EH (cell line): ENCODE data around the gene SNX32.

Experiments used
- DNase-seq: peaks from one replicate; pipeline ENCODE4 v3.0.0-alpha.2; 2015; ENCODE audit warnings: low read depth

The SNX32 gene

GRCh38 chr11:65857500-65857852 lies 23.7 kb downstream of the SNX32 start:
- DNase-seq, result no peak

DNA sequence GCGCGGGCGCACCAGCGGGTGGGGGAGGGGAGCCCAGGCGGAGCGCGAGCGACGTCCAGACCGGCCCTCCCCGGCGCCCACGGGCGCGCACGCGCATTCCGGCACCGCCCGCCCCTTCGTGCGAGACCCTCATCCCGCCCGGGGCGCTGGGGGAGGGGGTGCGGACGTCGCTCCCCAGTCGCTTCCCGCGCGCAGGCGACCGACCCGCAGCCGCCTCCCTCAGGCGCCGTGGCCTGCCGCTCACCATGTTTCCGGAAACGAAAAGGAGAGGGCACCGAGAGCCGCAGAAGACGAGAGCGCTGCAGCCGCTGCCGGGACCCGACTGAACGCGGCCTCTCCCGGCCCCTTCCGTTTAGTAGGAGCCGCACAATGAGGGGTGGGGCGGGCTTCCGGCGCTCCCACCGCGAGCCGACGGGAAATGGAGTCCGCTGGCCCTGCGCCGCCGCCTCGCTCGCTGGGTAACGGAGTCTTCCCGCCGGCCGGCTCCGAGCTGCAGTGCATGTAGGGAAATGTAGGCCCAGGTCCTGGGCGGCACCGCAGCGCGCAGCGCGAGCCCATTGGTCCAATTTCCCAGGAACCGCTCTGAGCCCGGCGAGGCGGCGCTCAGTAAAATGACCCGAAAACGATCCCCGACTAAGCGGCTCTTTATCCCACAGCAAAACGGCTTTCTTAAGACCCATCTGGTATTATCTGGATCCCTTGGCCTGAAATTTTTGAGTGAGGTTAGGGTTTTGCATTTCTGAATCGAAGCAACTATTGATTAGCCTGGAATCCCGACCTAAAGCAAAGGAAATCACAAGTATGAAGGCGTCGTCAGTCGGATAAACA lies 24.3 kb downstream of the SNX32 start, which contains the start of gene CFL1:
Gene CFL1, minus strand, starts transcription at position 328 of the 828 bp plus-strand sequence. Its CDS starts 81 bp downstream, at position 247.
- peak; percentile 99 for DNase-seq

DNA sequence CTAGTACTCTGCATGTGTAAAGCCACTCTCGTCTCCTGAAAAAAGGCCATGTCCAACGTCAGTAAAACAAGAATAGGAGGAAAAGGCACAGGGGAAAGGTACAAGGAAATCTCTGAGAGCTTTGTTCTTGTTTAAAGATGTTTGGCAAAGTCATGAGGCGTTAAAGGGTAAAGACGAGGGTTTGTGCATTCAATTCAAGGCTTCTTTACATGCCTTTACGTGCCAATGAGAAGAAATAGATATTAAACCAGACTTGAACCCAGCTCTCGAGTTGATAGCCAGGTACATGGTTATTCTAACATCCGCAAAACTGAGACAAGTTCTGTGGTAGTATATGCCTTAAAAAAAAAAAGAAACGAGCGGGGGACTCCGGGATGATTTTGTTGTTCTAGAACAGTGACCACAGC lies 24.9 kb downstream of the SNX32 start:
- no peak for DNase-seq

DNA sequence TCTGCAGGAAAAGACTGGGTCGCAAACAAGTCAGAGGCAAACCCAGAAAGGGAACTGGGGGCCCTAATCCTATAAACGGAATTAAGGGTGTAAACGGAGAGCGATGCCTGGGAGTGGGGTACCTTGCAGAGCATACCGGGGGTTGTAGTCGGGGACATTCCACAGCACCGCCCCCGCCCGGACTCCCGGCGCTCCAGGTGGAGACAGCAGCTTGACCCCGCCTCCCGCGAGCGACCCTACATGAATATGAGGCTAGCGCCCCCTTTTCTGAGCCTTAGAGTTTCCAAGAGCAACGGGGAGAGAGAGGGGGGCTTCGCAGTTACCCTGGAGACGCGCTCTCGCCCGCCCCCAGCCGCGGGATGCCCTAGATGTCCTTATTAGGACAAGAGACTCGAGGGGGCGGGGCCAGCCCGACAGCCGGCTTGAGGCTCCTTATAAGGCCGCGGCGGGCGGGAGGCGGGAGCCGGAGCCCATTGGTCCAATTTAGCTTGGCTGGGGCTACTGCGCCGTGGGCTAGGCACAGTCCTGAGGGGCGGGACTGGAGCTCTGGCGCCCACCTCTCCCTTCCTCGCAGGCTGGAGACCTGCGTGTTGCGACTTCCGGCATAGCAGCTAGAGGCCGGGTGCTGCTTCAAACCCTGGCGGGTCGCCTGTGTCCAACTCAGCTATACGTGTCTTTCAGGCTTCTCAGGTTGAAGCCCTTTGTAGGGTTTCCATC lies 25.5 kb downstream of the SNX32 start:
- DNase-seq, result peak; percentile 99

GRCh38 chr11:65859812-65860277 lies 26.1 kb downstream of the SNX32 start:
- no peak for DNase-seq

DNA sequence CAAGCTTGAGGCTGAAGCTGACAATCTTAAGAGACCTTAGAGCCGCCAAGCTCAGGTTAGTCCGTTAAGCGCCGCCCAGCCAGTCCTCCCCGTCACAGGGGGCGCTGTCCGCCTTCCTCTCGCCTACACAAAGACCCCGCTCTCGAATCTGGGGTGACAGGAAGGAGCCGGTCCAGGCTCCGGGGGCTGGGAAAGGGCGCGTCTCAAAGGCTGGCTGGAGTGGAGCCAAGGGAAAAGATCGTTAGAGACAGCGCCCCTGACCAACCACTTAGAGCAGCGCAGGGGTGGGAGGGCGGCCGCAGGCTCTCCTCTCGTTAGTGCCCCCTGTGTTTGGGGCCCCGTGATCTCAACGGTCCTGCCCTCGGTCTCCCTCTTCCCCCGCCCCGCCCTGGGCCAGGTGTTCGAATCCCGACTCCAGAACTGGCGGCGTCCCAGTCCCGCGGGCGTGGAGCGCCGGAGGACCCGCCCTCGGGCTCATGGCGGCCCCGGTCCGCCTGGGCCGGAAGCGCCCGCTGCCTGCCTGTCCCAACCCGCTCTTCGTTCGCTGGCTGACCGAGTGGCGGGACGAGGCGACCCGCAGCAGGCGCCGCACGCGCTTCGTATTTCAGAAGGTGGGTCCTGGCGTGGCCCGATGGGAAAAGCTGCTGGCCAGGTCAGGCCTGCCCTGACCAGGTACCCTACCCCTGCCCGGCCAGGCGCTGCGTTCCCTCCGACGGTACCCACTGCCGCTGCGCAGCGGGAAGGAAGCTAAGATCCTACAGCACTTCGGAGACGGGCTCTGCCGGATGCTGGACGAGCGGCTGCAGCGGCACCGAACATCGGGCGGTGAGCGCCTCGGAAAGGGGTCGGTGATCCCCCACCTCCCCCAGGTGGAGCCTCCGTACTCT lies 26.8 kb downstream of the SNX32 start, which contains the start of gene MUS81:
Gene MUS81, plus strand, starts transcription at position 156 of the 887 bp plus-strand sequence. Its CDS starts 321 bp downstream, at position 477.
- peak; percentile 98 for DNase-seq

GRCh38 chr11:65861165-65861505 lies 27.4 kb downstream of the SNX32 start:
- no peak for DNase-seq

DNA sequence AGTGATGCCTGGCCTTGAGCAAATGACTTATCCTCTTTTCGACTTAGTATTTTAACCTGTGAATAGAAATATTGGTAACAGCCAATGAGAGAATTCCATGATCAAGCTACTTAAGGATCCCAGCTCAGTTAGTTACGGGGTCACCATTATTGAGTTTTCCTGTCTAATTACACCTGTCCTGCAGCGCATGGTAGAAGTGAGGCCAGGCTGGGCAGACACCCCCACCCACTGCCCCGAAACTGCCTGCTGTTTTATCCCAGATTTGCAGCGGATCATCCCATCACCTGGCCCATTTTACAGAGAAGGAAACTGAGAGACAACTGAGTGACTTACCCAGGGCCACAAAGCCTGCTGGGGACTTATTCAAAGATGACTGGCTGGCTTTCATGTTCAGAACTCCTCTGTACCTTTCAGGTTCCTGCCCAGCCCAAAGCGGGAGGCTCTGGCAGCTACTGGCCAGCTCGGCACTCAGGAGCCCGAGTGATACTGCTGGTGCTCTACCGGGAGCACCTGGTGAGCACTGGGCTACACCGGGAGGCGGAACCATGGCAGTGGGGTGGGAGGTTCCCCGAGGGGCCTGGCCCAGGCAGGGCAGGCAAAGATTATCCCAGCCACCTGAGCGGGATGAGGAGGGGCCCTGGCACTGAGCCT lies 27.9 kb downstream of the SNX32 start:
- no peak for DNase-seq

DNA sequence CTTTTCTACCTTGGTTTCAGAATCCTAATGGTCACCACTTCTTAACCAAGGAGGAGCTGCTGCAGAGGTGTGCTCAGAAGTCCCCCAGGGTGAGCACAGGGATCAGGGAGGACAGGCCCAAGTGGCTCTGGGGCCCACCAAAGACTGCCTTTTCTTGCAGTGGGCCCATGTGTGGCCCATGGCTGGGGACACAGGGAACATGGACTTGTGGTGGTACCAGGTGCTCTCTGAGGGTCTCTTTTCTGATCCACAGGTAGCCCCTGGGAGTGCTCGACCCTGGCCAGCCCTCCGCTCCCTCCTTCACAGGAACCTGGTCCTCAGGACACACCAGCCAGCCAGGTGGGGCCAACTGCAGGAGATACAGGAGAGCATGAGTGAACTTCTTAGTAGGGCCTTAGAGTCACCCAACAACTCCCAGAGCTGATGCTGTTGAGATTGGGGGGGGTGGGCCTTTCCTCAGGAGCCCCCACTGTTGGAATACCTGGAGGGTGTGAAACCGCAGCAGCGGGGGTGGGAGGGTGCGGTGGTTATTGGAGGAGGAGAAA lies 28.5 kb downstream of the SNX32 start:
- DNase-seq, result no peak

- no peak for DNase-seq
These were observed 29.5 kb downstream of the SNX32 start for GRCh38 chr11:65862941-65863888.

- DNase-seq, result no peak
These were observed 30.3 kb downstream of the SNX32 start for GRCh38 chr11:65863889-65864705.

GRCh38 chr11:65864706-65865471 lies 31.1 kb downstream of the SNX32 start:
- no peak for DNase-seq

DNA sequence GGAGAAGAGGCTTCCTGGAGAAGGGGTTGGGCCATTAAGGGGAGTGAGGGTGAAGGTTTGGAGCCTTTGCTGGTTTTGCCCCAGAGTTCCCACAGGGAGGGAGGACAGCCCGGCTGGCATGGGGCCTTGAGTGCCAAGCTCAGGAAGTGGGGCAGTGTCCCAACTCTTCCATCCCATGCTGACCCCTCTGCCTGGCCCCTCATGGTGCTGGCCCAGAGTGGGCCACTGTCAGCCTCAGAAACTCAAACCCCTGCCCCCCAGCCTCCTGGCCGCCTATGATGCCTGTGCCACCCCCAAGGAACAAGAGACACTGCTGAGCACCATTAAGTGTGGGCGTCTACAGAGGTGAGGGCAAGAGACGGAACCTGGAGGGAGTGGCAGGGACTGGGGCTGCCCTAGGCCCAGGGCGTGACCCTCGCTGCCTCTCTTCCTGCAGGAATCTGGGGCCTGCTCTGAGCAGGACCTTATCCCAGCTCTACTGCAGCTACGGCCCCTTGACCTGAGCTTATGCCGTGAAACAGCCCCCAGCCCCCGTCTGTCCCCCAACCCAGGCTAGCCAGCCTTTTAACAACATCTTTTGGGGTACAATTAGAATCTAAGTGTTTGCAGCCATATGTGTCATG lies 31.9 kb downstream of the SNX32 start:
- no peak for DNase-seq

DNA sequence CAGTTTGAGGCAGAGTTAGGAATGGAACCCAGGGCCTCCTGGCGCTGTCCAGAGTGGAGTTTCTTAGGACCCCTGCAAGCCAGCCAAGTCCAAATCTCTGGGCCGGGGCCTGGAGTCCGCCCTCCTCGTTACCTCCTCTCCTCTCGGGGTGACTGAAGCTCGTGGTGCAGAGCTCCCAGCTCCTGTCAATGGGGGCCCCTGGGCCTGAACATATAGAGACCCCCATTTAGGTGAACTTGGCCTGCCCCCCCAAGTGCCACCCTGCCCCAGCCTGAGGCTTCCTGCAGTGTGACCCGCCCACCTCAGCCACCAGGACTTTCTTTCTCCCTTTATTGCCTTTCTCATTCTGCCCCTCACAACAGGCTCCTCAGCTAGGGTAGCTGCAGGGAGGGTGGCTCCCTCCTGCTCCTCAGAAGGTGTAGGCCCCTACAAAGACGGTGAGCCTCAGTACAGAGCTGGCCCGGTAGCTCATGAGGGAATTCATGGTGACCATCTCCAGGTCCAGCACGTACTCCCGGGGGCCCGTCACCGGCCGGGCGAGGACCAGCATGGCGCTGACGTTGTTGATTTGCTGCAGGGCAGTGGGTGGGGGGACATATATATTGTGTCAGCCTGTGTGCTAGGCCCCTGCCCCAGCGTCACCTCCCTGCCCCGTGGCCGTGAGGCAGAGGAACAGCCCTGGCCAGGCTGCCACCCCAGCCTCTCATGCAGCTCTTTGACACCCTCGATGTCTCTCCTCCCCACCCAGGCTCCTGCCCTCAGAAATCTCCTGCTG lies 32.9 kb downstream of the SNX32 start:
- no peak for DNase-seq

- DNase-seq, result peak; percentile 39
These were observed 33.7 kb downstream of the SNX32 start for GRCh38 chr11:65867284-65868071.

DNA sequence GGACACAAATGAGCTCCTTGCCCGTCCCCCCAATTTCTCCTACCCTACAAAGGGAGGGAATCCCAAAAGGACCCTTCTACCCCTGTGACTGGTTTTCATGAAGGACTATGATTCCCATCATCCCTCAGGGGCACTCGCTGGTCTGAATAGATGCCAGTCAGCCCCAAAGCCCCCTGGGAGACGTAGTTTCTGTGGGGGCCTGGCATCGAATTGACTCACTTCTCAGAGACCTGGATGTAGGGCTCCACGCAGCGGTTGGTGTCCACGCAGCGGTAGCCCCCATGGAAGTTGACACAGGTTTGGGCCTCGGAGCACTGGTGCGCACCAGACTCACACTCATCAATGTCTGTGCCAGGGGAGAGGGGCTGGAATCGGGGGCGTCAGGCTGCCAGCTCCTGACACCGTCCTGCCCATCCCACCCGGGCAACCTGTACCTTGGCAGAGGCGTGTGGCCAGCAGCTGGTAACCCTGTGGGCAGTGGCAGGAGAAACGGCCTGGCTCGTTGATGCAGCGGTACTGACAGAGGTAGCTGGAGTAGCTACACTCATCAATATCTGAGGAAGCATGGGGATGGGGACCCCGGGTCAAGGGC lies 34.4 kb downstream of the SNX32 start:
- no peak for DNase-seq
